HL-60/S4 treated with phorbol 12-myristate 13-acetate at 8.2 ng/mL for 4 days and 3 days (cell line): ENCODE results near the gene CTSA.

Source experiments
- in situ Hi-C: fragments of 300-500 bp; cut with MboI; formaldehyde crosslinking; loops from 2 replicates; pipeline ENCODE4 v1.15.0; 2022; ENCODE audit warnings: low sequenced_read_pairs

The CTSA gene

GRCh38 chr20:45934586-45935415 lies 43.7 kb downstream of the CTSA start, which contains the start of gene PCIF1:
PCIF1 (plus strand) TSS chr20:45934683; CDS start chr20:45939000, 4,317 bp downstream.
- in situ Hi-C loops = no loop called here

DNA sequence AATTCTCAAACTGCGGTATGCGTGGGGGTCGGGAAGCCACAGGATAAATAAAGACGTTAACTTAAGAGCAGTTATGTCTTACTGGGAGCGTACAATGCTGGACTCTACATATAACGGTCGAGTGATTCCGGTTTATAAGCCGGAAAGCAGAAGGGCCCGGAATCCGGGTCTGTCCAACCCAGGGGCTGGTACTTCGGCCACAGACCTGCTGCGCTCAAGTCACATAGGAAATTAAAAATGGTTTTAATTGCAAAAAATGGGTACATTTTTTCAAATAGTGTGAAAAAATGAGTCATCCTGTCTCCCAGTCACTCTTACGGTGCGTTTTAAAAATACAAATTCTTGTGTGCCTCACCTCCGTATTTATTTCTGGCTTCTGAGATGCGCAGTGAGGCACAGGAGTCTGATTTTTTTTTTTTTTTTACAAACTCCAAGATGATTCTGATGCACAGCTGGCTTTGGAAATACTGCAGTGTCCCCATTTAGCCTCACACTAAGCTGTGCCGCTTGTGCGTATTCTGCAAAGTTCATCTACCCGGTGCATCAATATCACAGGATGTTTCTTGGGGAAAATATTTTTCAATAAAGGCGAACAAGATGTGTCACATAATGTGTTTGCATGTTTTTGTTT lies 44.4 kb downstream of the CTSA start:
- in situ Hi-C loops = no loop called here

- in situ Hi-C loops = no loop called here
Measured at GRCh38 chr20:45937765-45938164, 46.6 kb downstream of the CTSA start.

- in situ Hi-C loops = no loop called here
Measured at GRCh38 chr20:45938727-45939438, 47.7 kb downstream of the CTSA start.

GRCh38 chr20:45940053-45940452 lies 48.9 kb downstream of the CTSA start:
- in situ Hi-C loops = no loop called here

DNA sequence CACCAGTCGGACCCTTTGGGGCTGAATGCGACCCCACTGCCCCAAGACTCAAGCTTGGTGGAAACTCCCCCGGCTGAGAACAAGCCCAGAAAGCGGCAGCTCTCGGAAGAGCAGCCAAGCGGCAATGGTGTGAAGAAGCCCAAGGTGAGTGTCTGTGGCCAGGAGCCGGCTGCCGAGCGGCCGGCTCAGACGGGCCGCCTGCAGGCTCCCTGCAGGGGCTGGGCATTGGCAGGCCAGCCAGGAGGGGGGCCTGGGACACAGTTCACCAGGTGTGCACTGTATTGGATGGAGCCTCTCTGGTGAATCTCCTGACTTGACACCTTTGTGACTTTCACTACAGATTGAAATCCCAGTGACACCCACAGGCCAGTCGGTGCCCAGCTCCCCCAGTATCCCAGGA lies 49.3 kb downstream of the CTSA start:
- in situ Hi-C loops = no loop called here

GRCh38 chr20:45943613-45944012 lies 52.5 kb downstream of the CTSA start:
- in situ Hi-C loops = no loop called here

DNA sequence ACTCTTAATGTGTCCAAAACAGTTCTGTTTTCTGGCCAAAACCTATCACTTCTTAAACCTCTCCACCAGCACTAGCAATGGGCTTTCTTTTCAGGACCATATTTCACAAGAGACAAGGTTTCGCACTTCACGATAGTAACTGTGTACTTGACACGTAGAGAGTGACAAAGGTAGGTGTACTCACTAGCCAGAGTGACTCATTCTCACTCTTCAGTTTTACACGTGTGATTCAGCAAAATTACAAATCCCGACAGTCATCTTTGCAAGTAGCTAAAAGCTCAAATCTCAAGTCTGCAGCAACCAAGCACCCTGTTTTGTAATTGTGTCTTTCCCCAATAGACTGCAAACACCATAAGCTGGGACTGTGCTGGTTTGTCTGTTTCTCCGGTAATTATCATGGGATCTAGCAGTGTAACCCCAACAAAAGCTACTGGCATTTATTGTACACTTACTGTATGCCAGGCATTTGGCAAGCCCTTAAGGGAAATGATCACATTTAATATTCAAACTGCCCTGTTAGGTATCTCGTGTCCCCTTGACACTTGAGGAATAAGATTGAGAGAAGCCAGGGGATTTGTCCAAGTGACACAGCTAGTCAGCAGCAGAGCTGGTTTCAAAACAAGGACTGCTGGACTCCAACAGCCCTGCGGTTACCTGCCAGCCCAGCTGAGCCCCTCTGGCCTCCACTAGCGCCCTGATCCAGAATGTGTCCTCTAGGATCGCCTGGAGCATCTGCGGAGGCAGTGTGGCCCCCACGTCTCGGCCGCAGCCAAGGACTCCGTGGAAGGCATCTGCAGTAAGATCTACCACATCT lies 53.2 kb downstream of the CTSA start:
- in situ Hi-C loops = no loop called here

- in situ Hi-C loops = no loop called here
Measured at GRCh38 chr20:45944965-45945677, 54.0 kb downstream of the CTSA start.

DNA sequence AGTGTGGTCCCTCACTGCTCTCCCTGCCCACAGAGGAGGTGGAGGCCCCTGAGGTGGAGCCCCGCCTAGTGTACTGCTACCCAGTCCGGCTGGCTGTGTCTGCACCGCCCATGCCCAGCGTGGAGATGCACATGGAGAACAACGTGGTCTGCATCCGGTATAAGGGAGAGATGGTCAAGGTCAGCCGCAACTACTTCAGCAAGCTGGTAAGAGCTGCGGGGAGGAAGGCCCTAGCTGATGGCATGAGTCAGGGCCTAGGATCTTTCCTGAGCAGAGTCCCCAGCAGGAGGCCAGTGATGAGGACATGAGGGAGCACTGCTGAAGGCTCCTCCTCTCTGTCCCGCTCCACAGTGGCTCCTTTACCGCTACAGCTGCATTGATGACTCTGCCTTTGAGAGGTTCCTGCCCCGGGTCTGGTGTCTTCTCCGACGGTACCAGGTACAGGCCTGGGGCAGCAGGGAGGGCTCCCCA lies 54.6 kb downstream of the CTSA start:
- in situ Hi-C loops = no loop called here

GRCh38 chr20:45946149-45946970 lies 55.2 kb downstream of the CTSA start:
- in situ Hi-C loops = no loop called here

DNA sequence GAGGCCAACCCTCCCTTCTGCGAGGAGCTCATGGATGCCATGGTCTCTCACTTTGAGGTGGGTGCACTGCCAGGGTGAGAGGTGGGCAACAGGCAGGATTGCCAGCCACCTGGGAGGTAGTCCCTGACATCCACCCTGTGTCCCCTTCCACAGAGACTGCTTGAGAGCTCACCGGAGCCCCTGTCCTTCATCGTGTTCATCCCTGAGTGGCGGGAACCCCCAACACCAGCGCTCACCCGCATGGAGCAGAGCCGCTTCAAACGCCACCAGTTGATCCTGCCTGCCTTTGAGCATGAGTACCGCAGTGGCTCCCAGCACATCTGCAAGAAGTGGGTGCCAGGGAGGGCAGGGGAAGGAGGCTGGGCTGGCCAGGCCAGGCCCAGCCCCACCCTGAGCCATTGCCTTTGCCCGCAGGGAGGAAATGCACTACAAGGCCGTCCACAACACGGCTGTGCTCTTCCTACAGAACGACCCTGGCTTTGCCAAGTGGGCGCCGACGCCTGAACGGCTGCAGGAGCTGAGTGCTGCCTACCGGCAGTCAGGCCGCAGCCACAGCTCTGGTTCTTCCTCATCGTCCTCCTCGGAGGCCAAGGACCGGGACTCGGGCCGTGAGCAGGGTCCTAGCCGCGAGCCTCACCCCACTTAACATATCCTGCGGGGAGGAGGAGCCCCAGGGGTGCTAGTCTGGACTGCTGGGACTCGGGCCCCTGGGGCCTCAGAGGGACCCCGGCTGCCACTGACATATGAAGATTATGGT lies 56.2 kb downstream of the CTSA start:
- in situ Hi-C loops = no loop called here

- in situ Hi-C loops = no loop called here
Measured at GRCh38 chr20:45948261-45948733, 57.2 kb downstream of the CTSA start.
